ENCODE measurements around the gene THUMPD3. TPM values are rescaled to one million over a fixed set of nuclear protein-coding genes. Genes with fewer than 3 reads are reported as not detected.

The THUMPD3 gene
- total and polyA plus RNA-seq, 2 of the 13 experiments (the other 11 are each of a cell fraction or from before 2014, with no cell fraction given): 31.2 to 44.1 TPM

GRCh38 chr3:9347887-9348286 lies 15.0 kb upstream of the THUMPD3 start:
- H3K4me2 ChIP-seq (ENCODE audit: low read depth, low read length): no peak overlapping the region
- H3K9ac ChIP-seq (ENCODE audit: insufficient read depth, low read depth, low read length): no peak overlapping the region
- ChIA-PET CTCF (ENCODE audit: low intra/inter-chr PET ratio, low total read pairs) (no interaction called here), POLR2A (interaction anchor here (0.8 kb wide), 1 partner anchor 15 kb away, joined by 3 read pairs; the partner anchor contains the start of gene THUMPD3)
- intact Hi-C loops (cut with micrococcal nuclease; ENCODE audit: unreplicated experiment): no loop called here
- no peaks in the 10 kb centered on the region for H3K79me2 ChIP-seq (ENCODE audit: insufficient read depth, low read length)
- H4K20me1 ChIP-seq (ENCODE audit: insufficient read depth, low read length): no peaks in the 10 kb centered on the region
- no peaks in the 10 kb centered on the region for H3K36me3 ChIP-seq (replicated peaks in 1 of 2; ENCODE audit: control insufficient read depth in 1 of 2, insufficient read depth in 2 of 2, low read length in 2 of 2)
- FAIRE-seq (no peak), ATAC-seq (no peak), DNase-seq (ENCODE audit: low spot score) (no peak)
- in situ Hi-C loops (cut with HindIII; ENCODE audit: extremely low pct_ligation_motif_present, low pct_unique_long_range_greater_than_20kb): no loop called here
- no peak overlapping the region for H2AFZ ChIP-seq (ENCODE audit: low read length)
- H3K4me1 ChIP-seq (ENCODE audit: insufficient read depth, low read length): peaks cover 18% of the 10 kb centered on the region
- TF ChIP-seq MLXIP (CRISPR knock-in tag; IDR thresholded peaks at IDR 0.05; ENCODE audit: borderline replicate concordance) (no peak), ZNF749 (CRISPR knock-in tag; IDR thresholded peaks at IDR 0.05; ENCODE audit: borderline replicate concordance) (no peak), PAWR (CRISPR knock-in tag; IDR thresholded peaks at IDR 0.05; ENCODE audit: borderline replicate concordance) (no peak), ZNF713 (CRISPR knock-in tag; IDR thresholded peaks at IDR 0.05) (no peak), ZNF3 (CRISPR knock-in tag; IDR thresholded peaks at IDR 0.05) (no peak), ZNF609 (CRISPR knock-in tag; IDR thresholded peaks at IDR 0.05; ENCODE audit: borderline replicate concordance) (no peak)
- WGBS (ENCODE audit: low lambda C conversion rate): 50% methylated on average over 2 of the region's 2 CpGs
- H3K27me3 ChIP-seq (ENCODE audit: control insufficient read depth in 1 of 2, insufficient read depth in 2 of 2, low read length in 2 of 2): no peaks in the 10 kb centered on the region
- H3K9me3 ChIP-seq (ENCODE audit: low read length): no peaks in the 10 kb centered on the region
- H3K27ac ChIP-seq (ENCODE audit: extremely low read length, insufficient read depth, low read length): no peak overlapping the region
- BruUV-seq (replicated peaks): no TSS peak
- no peak overlapping the region for H3K4me3 ChIP-seq (replicated peaks in 1 of 3; ENCODE audit: insufficient read depth in 1 of 3, low read depth in 2 of 3, low read length in 3 of 3)

All from HepG2 (cell line).